Lower lobe of right lung (tissue), 2 donors: ENCODE results near the gene PLD6. TPM values are rescaled to one million over a fixed set of nuclear protein-coding genes. Genes with fewer than 3 reads are reported as not detected.

Experiments
- ATAC-seq, 2 donors: fragments of 200-7000 bp; cut with Tn5 transposase; one replicate each; pipeline ENCODE4 v1.9.1; 2020 to 2022; ENCODE audit warnings: mild to moderate bottlenecking in 2 of 2, moderate library complexity in 2 of 2
- DNase-seq: peaks from one replicate; pipeline ENCODE4 v3.0.0-alpha.2; 2020
- H3K27ac ChIP-seq: fragments of 200-600 bp; one replicate; pipeline ENCODE4 v1.8.0; 2022
- H3K27me3 ChIP-seq: fragments of 200-600 bp; one replicate; pipeline ENCODE4 v1.8.0; 2022; ENCODE audit warnings: low read depth
- H3K36me3 ChIP-seq: fragments of 200-600 bp; one replicate; pipeline ENCODE4 v1.8.0; 2022; ENCODE audit warnings: mild to moderate bottlenecking
- H3K4me1 ChIP-seq: fragments of 200-600 bp; one replicate; pipeline ENCODE4 v1.8.0; 2022
- H3K4me3 ChIP-seq: fragments of 200-600 bp; one replicate; pipeline ENCODE4 v1.8.0; 2022; ENCODE audit warnings: mild to moderate bottlenecking
- H3K9me3 ChIP-seq: fragments of 200-600 bp; one replicate; pipeline ENCODE4 v1.8.0; 2022
- CTCF ChIP-seq: fragments of 200-600 bp; IDR thresholded peaks from one replicate; pipeline ENCODE4 v1.8.0; 2022; ENCODE audit warnings: antibody characterized with exemption, mild to moderate bottlenecking
- intact Hi-C: fragments of 100-400 bp; cut with DNase I; formaldehyde crosslinking; loops from one replicate; pipeline ENCODE4 v1.11.0; 2022
- total RNA-seq: library from RNA; stranded (reverse); fragmentation: NEBNext Ultra II Directional; extraction: Animal tissue kit (Norgen Biotek cat#: 25700); gene quantifications from one replicate; pipeline ENCODE4 v1.2.1, GENCODE V29; 2021
- donor health status: DM: no; HTN: yes; CAD: no; lungs with severe emphysema.

Gene PLD6
- total RNA-seq, 1 donor from 2014 or later, result 3.8 TPM

DNA sequence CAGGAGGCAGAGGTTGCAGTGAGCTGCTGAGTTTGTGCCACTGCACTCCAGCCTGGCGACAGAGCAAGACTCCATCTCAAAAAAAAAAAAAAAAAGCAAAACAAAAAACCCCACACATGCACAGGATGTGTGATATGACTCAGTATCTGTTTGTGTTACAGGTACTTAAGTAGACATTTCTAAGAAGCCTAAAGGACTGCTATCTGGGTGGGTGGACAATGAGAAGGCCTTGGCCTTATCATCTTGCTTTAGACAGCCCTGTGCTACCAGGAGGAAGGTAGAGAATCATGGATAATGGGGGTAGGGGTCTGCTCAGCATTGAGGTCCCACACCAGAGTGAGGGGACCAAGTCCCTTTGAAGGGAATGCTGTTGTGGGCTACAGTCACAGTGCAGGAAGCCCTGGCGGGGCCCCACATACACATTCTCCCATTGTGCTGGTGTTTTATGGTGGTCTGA, 26.7 kb downstream of the PLD6 start:
- no peak for TF ChIP-seq CTCF
- Histone ChIP-seq H3K4me1 (peaks cover 12% of the 10 kb centered on the region), H3K4me3 (no peak overlapping the region), H3K9me3 (no peaks in the 10 kb centered on the region), H3K27ac (peak overlapping the region; percentile 9), H3K36me3 (peaks cover 100% of the 10 kb centered on the region), H3K27me3 (no peaks in the 10 kb centered on the region)
- no peak for DNase-seq
- ATAC-seq, result no peak
- intact Hi-C loops, result no loop called here

DNA sequence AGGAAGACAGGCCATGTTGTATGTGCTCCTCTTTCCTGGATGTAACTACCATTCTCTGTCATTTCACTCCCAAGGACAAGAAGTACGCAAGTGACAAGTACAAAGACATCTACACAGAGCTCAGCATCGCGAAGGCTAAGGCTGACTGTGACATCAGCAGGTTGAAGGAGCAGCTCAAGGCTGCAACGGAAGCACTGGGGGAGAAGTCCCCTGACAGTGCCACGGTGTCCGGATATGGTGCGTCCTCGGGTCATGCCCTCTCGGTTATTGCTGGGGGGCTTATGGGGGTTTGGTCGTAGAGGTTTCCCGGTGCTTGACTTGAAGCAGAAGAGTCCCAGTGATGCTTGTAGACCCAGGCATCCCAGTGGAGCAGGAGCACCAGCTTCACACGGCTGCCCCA, 29.0 kb downstream of the PLD6 start:
- TF ChIP-seq CTCF, result no peak
- no peak for ATAC-seq
- DNase-seq, result no peak
- H3K9me3 ChIP-seq, result no peaks in the 10 kb centered on the region
- no peak overlapping the region for H3K27ac ChIP-seq
- H3K4me3 ChIP-seq, result no peak overlapping the region
- peaks cover 100% of the 10 kb centered on the region for H3K36me3 ChIP-seq
- H3K4me1 ChIP-seq, result peaks cover 10% of the 10 kb centered on the region
- H3K27me3 ChIP-seq, result no peaks in the 10 kb centered on the region
- intact Hi-C loops, result no loop called here

- TF ChIP-seq CTCF, result no peak
- peaks cover 18% of the 10 kb centered on the region for H3K4me1 ChIP-seq
- DNase-seq (no peak), ATAC-seq (no peak)
- H3K4me3 ChIP-seq, result no peak overlapping the region
- peak overlapping the region; percentile 18 for H3K27ac ChIP-seq
- H3K9me3 ChIP-seq, result no peaks in the 10 kb centered on the region
- intact Hi-C loops, result no loop called here
- H3K27me3 ChIP-seq, result no peaks in the 10 kb centered on the region
- peaks cover 100% of the 10 kb centered on the region for H3K36me3 ChIP-seq
Measured at GRCh38 chr17:17176341-17176740, 29.8 kb downstream of the PLD6 start.

- peaks cover 97% of the 10 kb centered on the region for H3K36me3 ChIP-seq
- ATAC-seq, result no peak
- no peak overlapping the region for H3K4me3 ChIP-seq
- DNase-seq, result no peak
- no peak for TF ChIP-seq CTCF
- H3K27ac ChIP-seq, result peak overlapping the region; percentile 18
- peaks cover 22% of the 10 kb centered on the region for H3K4me1 ChIP-seq
- no peaks in the 10 kb centered on the region for H3K9me3 ChIP-seq
- H3K27me3 ChIP-seq, result no peaks in the 10 kb centered on the region
- intact Hi-C loops, result no loop called here
Measured at GRCh38 chr17:17175917-17176316, 30.2 kb downstream of the PLD6 start.

- no peak overlapping the region for H3K4me3 ChIP-seq
- H3K36me3 ChIP-seq, result peaks cover 97% of the 10 kb centered on the region
- H3K9me3 ChIP-seq, result no peaks in the 10 kb centered on the region
- peaks cover 28% of the 10 kb centered on the region for H3K4me1 ChIP-seq
- TF ChIP-seq CTCF, result no peak
- DNase-seq (no peak), ATAC-seq (no peak)
- intact Hi-C loops, result no loop called here
- peak overlapping the region; percentile 18 for H3K27ac ChIP-seq
- H3K27me3 ChIP-seq, result no peaks in the 10 kb centered on the region
Measured at GRCh38 chr17:17175340-17175739, 30.8 kb downstream of the PLD6 start.

DNA sequence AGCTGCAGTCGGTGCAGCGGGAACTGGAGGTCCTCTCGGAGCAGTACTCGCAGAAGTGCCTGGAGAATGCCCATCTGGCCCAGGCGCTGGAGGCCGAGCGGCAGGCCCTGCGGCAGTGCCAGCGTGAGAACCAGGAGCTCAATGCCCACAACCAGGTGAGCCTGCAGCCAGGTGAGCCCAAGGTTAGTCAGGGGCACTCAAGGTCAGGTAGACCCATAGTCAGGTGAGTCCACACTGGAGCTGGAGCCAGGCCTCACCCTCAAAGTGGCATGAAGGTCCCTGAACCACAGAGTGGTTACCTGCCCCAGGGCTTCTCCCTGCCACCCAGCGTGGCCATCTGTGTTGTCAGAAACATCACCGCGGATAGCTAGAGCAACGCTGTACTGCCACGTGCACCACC, 32.2 kb downstream of the PLD6 start:
- no peak overlapping the region for H3K27ac ChIP-seq
- H3K27me3 ChIP-seq, result no peaks in the 10 kb centered on the region
- H3K4me3 ChIP-seq, result no peak overlapping the region
- peaks cover 96% of the 10 kb centered on the region for H3K36me3 ChIP-seq
- H3K9me3 ChIP-seq, result no peaks in the 10 kb centered on the region
- ATAC-seq (no peak), DNase-seq (no peak)
- intact Hi-C loops, result no loop called here
- TF ChIP-seq CTCF, result no peak
- H3K4me1 ChIP-seq, result peaks cover 32% of the 10 kb centered on the region
